Mesenchymal stem cell (in vitro differentiated cells and primary cell): ENCODE data around the gene APOBEC3C.
"Not testable (repeated sequence)": the region's sequence is repeated elsewhere in the genome, so short reads cannot be mapped to it uniquely, and the experiment has no call there.

Source experiments
- DNase-seq: peaks from one replicate; pipeline ENCODE4 v3.0.0-alpha.2; 2013
- H2AFZ ChIP-seq: one replicate; pipeline ENCODE4 v1.6.1; 2013; ENCODE audit warnings: low read depth, mild to moderate bottlenecking, control low read depth, inconsistent platforms, low read length, moderate library complexity
- H2AK5ac ChIP-seq: 2 replicates; pipeline ENCODE4 v1.6.1; 2013; ENCODE audit warnings: low read length, moderate library complexity, mild to moderate bottlenecking, inconsistent platforms; ENCODE audit not compliant: severe bottlenecking
- H2BK120ac ChIP-seq: one replicate; pipeline ENCODE4 v1.6.1; 2013; ENCODE audit warnings: low read depth, mild to moderate bottlenecking, inconsistent platforms, low read length, moderate library complexity
- H2BK12ac ChIP-seq, 2 experiments: one replicate each; pipeline ENCODE4 v1.6.1; 2013; ENCODE audit warnings: inconsistent platforms in 2 of 2, low read length in 2 of 2, mild to moderate bottlenecking in 2 of 2, moderate library complexity in 2 of 2, control low read depth in 1 of 2
- H2BK15ac ChIP-seq: one replicate; pipeline ENCODE4 v1.6.1; 2013; ENCODE audit warnings: mild to moderate bottlenecking, low read depth, inconsistent platforms; ENCODE audit not compliant: poor library complexity, severe bottlenecking
- H2BK5ac ChIP-seq: 2 replicates; pipeline ENCODE4 v1.6.1; 2013; ENCODE audit warnings: low read depth, mild to moderate bottlenecking, low read length, control low read depth, inconsistent platforms; ENCODE audit not compliant: poor library complexity, severe bottlenecking
- H3K14ac ChIP-seq, 2 experiments: one replicate each; pipeline ENCODE4 v1.6.1; 2013; ENCODE audit warnings: inconsistent platforms in 2 of 2, low read length in 2 of 2, control low read depth in 1 of 2, mild to moderate bottlenecking in 1 of 2, moderate library complexity in 1 of 2
- H3K18ac ChIP-seq, 2 experiments: one replicate each; pipeline ENCODE4 v1.6.1; 2013; ENCODE audit warnings: inconsistent platforms in 2 of 2, low read length in 2 of 2, control low read depth in 1 of 2, low read depth in 1 of 2, mild to moderate bottlenecking in 1 of 2
- H3K23ac ChIP-seq, 2 experiments: one replicate each; pipeline ENCODE4 v1.6.1; 2013; ENCODE audit warnings: inconsistent platforms in 2 of 2, low read length in 2 of 2, mild to moderate bottlenecking in 2 of 2, moderate library complexity in 2 of 2, control low read depth in 1 of 2
- H3K27ac ChIP-seq: 2 replicates; pipeline ENCODE4 v1.5.1; 2013; ENCODE audit warnings: mild to moderate bottlenecking, moderate library complexity, low read length, control low read depth, inconsistent platforms; ENCODE audit not compliant: poor library complexity, severe bottlenecking
- H3K27me3 ChIP-seq, 2 experiments: 2 replicates each; pipeline versions ENCODE4 v1.6.1 to v1.7.0; 2013; ENCODE audit warnings: low read length in 2 of 2, mild to moderate bottlenecking in 2 of 2, moderate library complexity in 2 of 2, control low read depth in 1 of 2, inconsistent platforms in 1 of 2; ENCODE audit not compliant: control insufficient read depth in 1 of 2, insufficient read depth in 1 of 2
- H3K36me3 ChIP-seq, 2 experiments: 2 replicates each; pipeline versions ENCODE4 v1.6.1 to v1.7.0; 2013; ENCODE audit warnings: low read length in 2 of 2, control low read depth in 1 of 2, inconsistent platforms in 1 of 2, low read depth in 1 of 2, mild to moderate bottlenecking in 1 of 2; ENCODE audit not compliant: insufficient read depth in 2 of 2, control insufficient read depth in 1 of 2
- H3K4ac ChIP-seq, 2 experiments: one replicate each; pipeline ENCODE4 v1.6.1; 2013; ENCODE audit warnings: inconsistent platforms in 2 of 2, low read length in 2 of 2, mild to moderate bottlenecking in 2 of 2, moderate library complexity in 2 of 2, control low read depth in 1 of 2, low read depth in 1 of 2
- H3K4me1 ChIP-seq: 2 replicates; pipeline ENCODE4 v1.6.1; 2013; ENCODE audit warnings: low read depth, low read length, control low read depth; ENCODE audit not compliant: control insufficient read depth, insufficient read depth
- H3K4me2 ChIP-seq: 2 replicates; pipeline ENCODE4 v1.6.1; 2013; ENCODE audit warnings: low read length, mild to moderate bottlenecking, inconsistent platforms; ENCODE audit not compliant: poor library complexity, severe bottlenecking
- H3K4me3 ChIP-seq, 2 experiments: 2 replicates each; pipeline versions ENCODE4 v1.5.1 to v1.7.0; 2013; ENCODE audit warnings: low read length in 2 of 2, mild to moderate bottlenecking in 2 of 2, control low read depth in 1 of 2, low read depth in 1 of 2; ENCODE audit not compliant: insufficient read depth in 1 of 2
- H3K79me1 ChIP-seq: replicated peaks from 2 replicates; pipeline ENCODE4 v1.6.1; 2013; ENCODE audit warnings: mild to moderate bottlenecking, control low read depth, low read length, inconsistent platforms; ENCODE audit not compliant: poor library complexity, severe bottlenecking
- H3K9ac ChIP-seq: 2 replicates; pipeline ENCODE4 v1.7.0; 2013; ENCODE audit warnings: mild to moderate bottlenecking, low read length, moderate library complexity
- H3K9me3 ChIP-seq: 2 replicates; pipeline ENCODE4 v1.7.0; 2013; ENCODE audit warnings: mild to moderate bottlenecking, low read length; ENCODE audit not compliant: control insufficient read depth
- H4K8ac ChIP-seq: one replicate; pipeline ENCODE4 v1.6.1; 2013; ENCODE audit warnings: inconsistent platforms, mild to moderate bottlenecking, low read length, moderate library complexity
- H4K91ac ChIP-seq: one replicate; pipeline ENCODE4 v1.6.1; 2013; ENCODE audit warnings: mild to moderate bottlenecking, low read length, inconsistent platforms
- WGBS: methylation state at CpG from one replicate; pipeline ENCODE4 v1.1.7; 2013; ENCODE audit warnings: mixed read lengths; 5-methylcytosine and 5-hydroxymethylcytosine counted together

The APOBEC3C gene

GRCh38 chr22:39003165-39003638, 10.9 kb upstream of the APOBEC3C start:
- no peak overlapping the region for H3K23ac ChIP-seq
- no peak overlapping the region for H3K4me2 ChIP-seq
- H3K4me1 ChIP-seq = peaks cover 4% of the 10 kb centered on the region
- H3K14ac ChIP-seq = no peak overlapping the region
- H2BK15ac ChIP-seq = no peak overlapping the region
- H4K91ac ChIP-seq = no peak overlapping the region
- 37% methylated on average over 7 of the region's 7 CpGs for WGBS
- peak overlapping the region; percentile 88 for H4K8ac ChIP-seq
- no peak overlapping the region for H3K4ac ChIP-seq
- no peaks in the 10 kb centered on the region for H3K36me3 ChIP-seq
- H3K27ac ChIP-seq = no peak overlapping the region
- H3K79me1 ChIP-seq = no peaks in the 10 kb centered on the region
- peak; percentile 83 for DNase-seq
- H2BK5ac ChIP-seq = no peak overlapping the region
- no peak overlapping the region for H3K4me3 ChIP-seq
- H3K9ac ChIP-seq = no peak overlapping the region
- no peak overlapping the region for H2BK120ac ChIP-seq
- no peaks in the 10 kb centered on the region for H3K9me3 ChIP-seq
- peak overlapping the region; percentile 48 for H2AFZ ChIP-seq
- no peak overlapping the region for H3K18ac ChIP-seq
- no peak overlapping the region for H2BK12ac ChIP-seq
- H2AK5ac ChIP-seq = no peak overlapping the region
- peaks cover 8 to 12% of the 10 kb centered on the region in 2 experiments for H3K27me3 ChIP-seq

- Histone ChIP-seq H3K79me1 (no peaks in the 10 kb centered on the region), H2BK12ac (no peak overlapping the region), H3K36me3 (no peaks in the 10 kb centered on the region), H2AK5ac (no peak overlapping the region), H2AFZ (no peak overlapping the region), H2BK5ac (no peak overlapping the region), H4K91ac (no peak overlapping the region), H3K9ac (no peak overlapping the region), H3K23ac (no peak overlapping the region), H3K27me3 (no peaks in the 10 kb centered on the region), H3K4ac (no peak overlapping the region), H3K4me1 (peaks cover 4% of the 10 kb centered on the region), H2BK120ac (no peak overlapping the region), H3K4me3 (no peak overlapping the region), H2BK15ac (no peak overlapping the region), H3K4me2 (no peak overlapping the region), H3K27ac (no peak overlapping the region), H3K14ac (no peak overlapping the region), H3K9me3 (no peaks in the 10 kb centered on the region), H4K8ac (no peak overlapping the region), H3K18ac (no peak overlapping the region)
- no peak for DNase-seq
- 100% methylated on average over 2 of the region's 5 CpGs for WGBS
Measured at GRCh38 chr22:39007177-39007576, 6.9 kb upstream of the APOBEC3C start.

- H3K27ac ChIP-seq, H3K36me3 ChIP-seq, H2AFZ ChIP-seq, H3K18ac ChIP-seq, H3K27me3 ChIP-seq, H2BK15ac ChIP-seq, H3K4ac ChIP-seq, H2AK5ac ChIP-seq, H3K14ac ChIP-seq, H3K9me3 ChIP-seq, H3K79me1 ChIP-seq, H4K8ac ChIP-seq, H3K4me2 ChIP-seq, H2BK5ac ChIP-seq, H3K4me3 ChIP-seq, H4K91ac ChIP-seq, DNase-seq, H3K4me1 ChIP-seq, H3K9ac ChIP-seq, H3K23ac ChIP-seq, H2BK12ac ChIP-seq, H2BK120ac ChIP-seq: not testable (repeated sequence)
- WGBS = 94% methylated on average over 7 of the region's 8 CpGs
Measured at GRCh38 chr22:39008271-39008850, 5.7 kb upstream of the APOBEC3C start.

GRCh38 chr22:39010946-39011345, 3.1 kb upstream of the APOBEC3C start:
- H3K79me1 ChIP-seq = peaks cover 5% of the 10 kb centered on the region
- no peak overlapping the region for H4K91ac ChIP-seq
- H2BK15ac ChIP-seq = no peak overlapping the region
- no peak overlapping the region for H3K4me3 ChIP-seq
- H3K18ac ChIP-seq = no peak overlapping the region
- no peak overlapping the region for H3K27ac ChIP-seq
- no peak overlapping the region for H2BK120ac ChIP-seq
- no peak overlapping the region for H3K14ac ChIP-seq
- WGBS = 94% methylated on average over 12 of the region's 15 CpGs
- H2BK12ac ChIP-seq = no peak overlapping the region
- H3K9me3 ChIP-seq = no peaks in the 10 kb centered on the region
- no peak overlapping the region for H2BK5ac ChIP-seq
- no peak for DNase-seq
- H3K23ac ChIP-seq = no peak overlapping the region
- H3K27me3 ChIP-seq = no peaks in the 10 kb centered on the region
- peaks cover 12% of the 10 kb centered on the region for H3K4me1 ChIP-seq
- H3K4ac ChIP-seq = no peak overlapping the region
- no peak overlapping the region for H2AFZ ChIP-seq
- H3K4me2 ChIP-seq = no peak overlapping the region
- H3K36me3 ChIP-seq = no peaks in the 10 kb centered on the region
- H2AK5ac ChIP-seq = no peak overlapping the region
- no peak overlapping the region for H4K8ac ChIP-seq
- no peak overlapping the region for H3K9ac ChIP-seq
